Activated CD4-positive, alpha-beta memory T cell treated with anti-CD3 and anti-CD28 coated beads for 36 hours (primary cell): ENCODE data around the gene IL15. TPM values are rescaled to one million over a fixed set of nuclear protein-coding genes. Genes with fewer than 3 reads are reported as not detected.
"Not testable (repeated sequence)": the region's sequence is repeated elsewhere in the genome, so short reads cannot be mapped to it uniquely, and the experiment has no call there.

Source experiments
- CTCF ChIA-PET: fragments of 350-600 bp; sonication (Branson Sonifier 250); formaldehyde crosslinking; loops from one replicate; lab custom pipeline; 2021; ENCODE audit warnings: antibody characterized with exemption, inconsistent platforms; lab: Charles Lee
- POLR2A ChIA-PET: fragments of 350-600 bp; sonication (Branson Sonifier 250); formaldehyde crosslinking; loops from one replicate; lab custom pipeline; 2021; ENCODE audit warnings: antibody characterized with exemption; lab: Charles Lee
- DNase-seq: peaks from one replicate; pipeline ENCODE4 v3.0.0-alpha.2; 2020
- H3K27ac Mint-ChIP-seq: one replicate; pipeline ENCODE4 v1.8.0; 2021; ENCODE audit warnings: mixed read lengths
- H3K27me3 Mint-ChIP-seq: one replicate; pipeline ENCODE4 v1.8.0; 2021; ENCODE audit warnings: mixed read lengths
- H3K36me3 Mint-ChIP-seq: one replicate; pipeline ENCODE4 v1.8.0; 2021; ENCODE audit warnings: mixed read lengths
- H3K4me1 Mint-ChIP-seq: one replicate; pipeline ENCODE4 v1.8.0; 2021; ENCODE audit warnings: low read depth, mixed read lengths
- H3K4me3 Mint-ChIP-seq: one replicate; pipeline ENCODE4 v1.8.0; 2021; ENCODE audit warnings: mild to moderate bottlenecking, mixed read lengths
- H3K9me3 Mint-ChIP-seq: one replicate; pipeline ENCODE4 v1.8.0; 2021; ENCODE audit warnings: mixed read lengths
- intact Hi-C: fragments of 100-400 bp; cut with micrococcal nuclease; formaldehyde crosslinking; loops from one replicate; pipeline ENCODE4 v1.15.1; 2023
- total RNA-seq, 2 experiments: library from RNA; stranded (reverse); gene quantifications; one replicate each; pipeline ENCODE4 v1.2.3, GENCODE V29; 2021

The IL15 gene
- total RNA-seq, 2 experiments from 2014 or later, result 1.4 to 2.2 TPM

- H3K4me3 Mint-ChIP-seq, result no peak overlapping the region
- H3K27me3 Mint-ChIP-seq, result no peaks in the 10 kb centered on the region
- peaks cover 5% of the 10 kb centered on the region for H3K36me3 Mint-ChIP-seq
- ChIA-PET CTCF (interaction anchor here (0.6 to 2.1 kb wide), 4 partner anchors 26 to 405 kb away, joined by 3 to 7 read pairs (median 3); no protein-coding TSS in a partner anchor), POLR2A (no interaction called here)
- H3K27ac Mint-ChIP-seq, result no peak overlapping the region
- H3K4me1 Mint-ChIP-seq, result no peaks in the 10 kb centered on the region
- DNase-seq, result no peak
- H3K9me3 Mint-ChIP-seq, result peaks cover 10% of the 10 kb centered on the region
- intact Hi-C loops, result no loop called here
Observed at GRCh38 chr4:141711211-141711610, 74.8 kb downstream of the IL15 start.

GRCh38 chr4:141713185-141713584, 76.8 kb downstream of the IL15 start:
- no peak for DNase-seq
- no peaks in the 10 kb centered on the region for H3K4me1 Mint-ChIP-seq
- POLR2A ChIA-PET, result no interaction called here
- no peak overlapping the region for H3K4me3 Mint-ChIP-seq
- peaks cover 5% of the 10 kb centered on the region for H3K36me3 Mint-ChIP-seq
- no peaks in the 10 kb centered on the region for H3K27me3 Mint-ChIP-seq
- CTCF ChIA-PET, result interaction anchor here (2.1 kb wide), 1 partner anchor 406 kb away, joined by 7 read pairs; no protein-coding TSS in a partner anchor
- intact Hi-C loops, result no loop called here
- H3K9me3 Mint-ChIP-seq, result peaks cover 10% of the 10 kb centered on the region
- no peak overlapping the region for H3K27ac Mint-ChIP-seq

GRCh38 chr4:141713771-141714445, 77.5 kb downstream of the IL15 start:
- ChIA-PET POLR2A (no interaction called here), CTCF (no interaction called here)
- H3K27me3 Mint-ChIP-seq, result no peaks in the 10 kb centered on the region
- intact Hi-C loops, result no loop called here
- peaks cover 10% of the 10 kb centered on the region for H3K9me3 Mint-ChIP-seq
- H3K27ac Mint-ChIP-seq, result no peak overlapping the region
- H3K4me1 Mint-ChIP-seq, result no peaks in the 10 kb centered on the region
- peaks cover 5% of the 10 kb centered on the region for H3K36me3 Mint-ChIP-seq
- H3K4me3 Mint-ChIP-seq, result no peak overlapping the region
- no peak for DNase-seq

- no peaks in the 10 kb centered on the region for H3K27me3 Mint-ChIP-seq
- no peak for DNase-seq
- intact Hi-C loops, result no loop called here
Observed at GRCh38 chr4:141719585-141719984, 83.2 kb downstream of the IL15 start.

GRCh38 chr4:141721174-141721573, 84.8 kb downstream of the IL15 start:
- Mint-ChIP-seq H3K36me3 (peaks cover 12% of the 10 kb centered on the region), H3K4me3 (no peak overlapping the region), H3K27me3 (no peaks in the 10 kb centered on the region), H3K27ac (no peak overlapping the region), H3K9me3 (peaks cover 10% of the 10 kb centered on the region), H3K4me1 (no peaks in the 10 kb centered on the region)
- ChIA-PET POLR2A (no interaction called here), CTCF (no interaction called here)
- intact Hi-C loops, result no loop called here
- DNase-seq, result no peak

More at GRCh38 chr4:141719585-141719984, 83.2 kb downstream of the IL15 start:
- Mint-ChIP-seq H3K4me3 (no peak overlapping the region), H3K36me3 (peaks cover 12% of the 10 kb centered on the region), H3K27ac (no peak overlapping the region), H3K4me1 (no peaks in the 10 kb centered on the region), H3K9me3 (peaks cover 10% of the 10 kb centered on the region)
- POLR2A ChIA-PET, result no interaction called here
- CTCF ChIA-PET, result no interaction called here

- Mint-ChIP-seq H3K4me1 (no peaks in the 10 kb centered on the region), H3K27me3 (no peaks in the 10 kb centered on the region), H3K9me3 (no peaks in the 10 kb centered on the region), H3K27ac (no peak overlapping the region), H3K4me3 (no peak overlapping the region), H3K36me3 (peaks cover 7% of the 10 kb centered on the region)
- CTCF ChIA-PET, result no interaction called here
- DNase-seq, result no peak
- intact Hi-C loops, result no loop called here
- POLR2A ChIA-PET, result no interaction called here
Observed at GRCh38 chr4:141724646-141725045, 88.3 kb downstream of the IL15 start.

- Mint-ChIP-seq H3K27ac (no peak overlapping the region), H3K4me3 (no peak overlapping the region), H3K4me1 (no peaks in the 10 kb centered on the region), H3K9me3 (no peaks in the 10 kb centered on the region), H3K36me3 (peaks cover 12% of the 10 kb centered on the region), H3K27me3 (no peaks in the 10 kb centered on the region)
- ChIA-PET CTCF (no interaction called here), POLR2A (no interaction called here)
- DNase-seq, result no peak
- intact Hi-C loops, result no loop called here
Observed at GRCh38 chr4:141727420-141727819, 91.0 kb downstream of the IL15 start.

GRCh38 chr4:141730805-141731204, 94.4 kb downstream of the IL15 start:
- POLR2A ChIA-PET, result no interaction called here
- no peak overlapping the region for H3K27ac Mint-ChIP-seq
- intact Hi-C loops, result no loop called here
- peaks cover 4% of the 10 kb centered on the region for H3K9me3 Mint-ChIP-seq
- no peaks in the 10 kb centered on the region for H3K4me1 Mint-ChIP-seq
- no peak for DNase-seq
- peaks cover 14% of the 10 kb centered on the region for H3K36me3 Mint-ChIP-seq
- no peaks in the 10 kb centered on the region for H3K27me3 Mint-ChIP-seq
- CTCF ChIA-PET, result no interaction called here
- no peak overlapping the region for H3K4me3 Mint-ChIP-seq

- CTCF ChIA-PET, result no interaction called here
- POLR2A ChIA-PET, result no interaction called here
- peaks cover 8% of the 10 kb centered on the region for H3K9me3 Mint-ChIP-seq
Observed at GRCh38 chr4:141731481-141731880, 95.1 kb downstream of the IL15 start.

GRCh38 chr4:141739636-141740035, 103.3 kb downstream of the IL15 start:
- ChIA-PET CTCF (no interaction called here), POLR2A (no interaction called here)
- H3K27me3 Mint-ChIP-seq, result no peaks in the 10 kb centered on the region
- no peaks in the 10 kb centered on the region for H3K4me1 Mint-ChIP-seq
- peaks cover 1% of the 10 kb centered on the region for H3K36me3 Mint-ChIP-seq
- no peak overlapping the region for H3K4me3 Mint-ChIP-seq
- intact Hi-C loops, result no loop called here
- DNase-seq, result no peak
- peaks cover 62% of the 10 kb centered on the region for H3K9me3 Mint-ChIP-seq
- H3K27ac Mint-ChIP-seq, result no peak overlapping the region

More at GRCh38 chr4:141731481-141731880, 95.1 kb downstream of the IL15 start:
- DNase-seq, result no peak
- no peak overlapping the region for H3K4me3 Mint-ChIP-seq
- no peaks in the 10 kb centered on the region for H3K27me3 Mint-ChIP-seq
- H3K4me1 Mint-ChIP-seq, result no peaks in the 10 kb centered on the region
- H3K27ac Mint-ChIP-seq, result no peak overlapping the region
- H3K36me3 Mint-ChIP-seq, result peaks cover 14% of the 10 kb centered on the region
- intact Hi-C loops, result no loop called here

GRCh38 chr4:141746026-141746425, 109.6 kb downstream of the IL15 start:
- Mint-ChIP-seq H3K4me1 (no peaks in the 10 kb centered on the region), H3K27me3 (peaks cover 2% of the 10 kb centered on the region), H3K36me3 (no peaks in the 10 kb centered on the region), H3K4me3 (no peak overlapping the region), H3K9me3 (peaks cover 19% of the 10 kb centered on the region), H3K27ac (no peak overlapping the region)
- intact Hi-C loops, result no loop called here
- CTCF ChIA-PET, result no interaction called here
- DNase-seq, result no peak
- POLR2A ChIA-PET, result no interaction called here

- H3K4me3 Mint-ChIP-seq, H3K27ac Mint-ChIP-seq, H3K36me3 Mint-ChIP-seq, H3K4me1 Mint-ChIP-seq, DNase-seq, H3K9me3 Mint-ChIP-seq, POLR2A ChIA-PET, intact Hi-C loops, CTCF ChIA-PET, H3K27me3 Mint-ChIP-seq: not testable (repeated sequence)
Observed at GRCh38 chr4:141751806-141752205, 115.4 kb downstream of the IL15 start.

GRCh38 chr4:141757287-141757686, 120.9 kb downstream of the IL15 start:
- no peak for DNase-seq
- Mint-ChIP-seq H3K27ac (no peak overlapping the region), H3K36me3 (no peaks in the 10 kb centered on the region), H3K27me3 (peaks cover 4% of the 10 kb centered on the region), H3K4me1 (no peaks in the 10 kb centered on the region), H3K4me3 (no peak overlapping the region), H3K9me3 (no peaks in the 10 kb centered on the region)
- POLR2A ChIA-PET, result no interaction called here
- CTCF ChIA-PET, result interaction anchor here (1.1 kb wide), 1 partner anchor 8 kb away, joined by 3 read pairs; no protein-coding TSS in a partner anchor
- intact Hi-C loops, result no loop called here
